Body of pancreas (tissue), 4 donors: Measurements from ENCODE around the gene PDZD2.

Source experiments
- CTCF ChIP-seq, 7 experiments: fragments of 450-650 bp in 4 of 7; fragments of 200-600 bp in 3 of 7; sonication (generic) in 3 of 7; IDR thresholded peaks; one replicate each; pipeline ENCODE4 v1.5.1; 2016 to 2019; ENCODE audit warnings: antibody characterized with exemption in 7 of 7
- POLR2A ChIP-seq, 3 donors: fragments of 450-650 bp; IDR thresholded peaks; one replicate each; pipeline ENCODE4 v1.6.1; 2016; ENCODE audit warnings: antibody characterized with exemption in 3 of 3, mild to moderate bottlenecking in 2 of 3

GRCh38 chr5:31966936-31967335 is 328.0 kb downstream of the PDZD2 start:
- no peak for TF ChIP-seq CTCF (IDR thresholded peaks at IDR 0.05)
- TF ChIP-seq POLR2A (IDR thresholded peaks at IDR 0.05), result no peak
